ENCODE results near the gene MYB. TPM values are rescaled to one million over a fixed set of nuclear protein-coding genes. Genes with fewer than 3 reads are reported as not detected.

MYB gene
- total RNA-seq, 1 donor from 2014 or later, result 0.52 TPM

DNA sequence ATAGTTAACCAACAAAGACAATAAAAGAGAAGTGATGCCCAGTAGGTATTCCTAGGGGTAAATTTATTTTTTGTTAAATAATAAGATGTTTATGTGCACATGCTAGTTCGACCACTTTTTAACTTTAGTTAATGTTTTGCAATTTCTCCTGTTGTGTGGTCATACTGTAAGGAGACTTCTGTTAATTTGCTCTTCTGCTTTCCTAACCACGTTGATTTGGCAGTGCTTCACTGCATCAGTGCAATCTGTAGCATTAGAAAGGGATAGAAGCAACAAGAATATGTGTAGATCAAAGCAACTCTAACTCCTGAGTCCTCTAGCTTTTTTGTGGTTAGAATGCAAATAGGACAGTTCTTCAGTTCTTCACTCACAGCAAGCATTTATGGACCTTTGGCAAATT, 13.9 kb downstream of the MYB start:
- no peaks in the 10 kb centered on the region for H3K9me3 ChIP-seq (ENCODE audit: control insufficient read depth in 3 of 3, low read length in 3 of 3)
- peaks cover 0 to 2% (median 0%) of the 10 kb centered on the region in 3 donors for H3K4me1 ChIP-seq (ENCODE audit: control insufficient read depth in 3 of 3, insufficient read depth in 3 of 3, low read length in 3 of 3)
- H3K4me3 ChIP-seq (ENCODE audit: low read length in 3 of 3), result no peak overlapping the region
- no peak overlapping the region for H3K9ac ChIP-seq (ENCODE audit: low read depth in 1 of 3, low read length in 3 of 3)
- H3K36me3 ChIP-seq (ENCODE audit: control insufficient read depth in 3 of 3, insufficient read depth in 3 of 3, low read length in 3 of 3), result no peaks in the 10 kb centered on the region
- H3K27ac ChIP-seq (ENCODE audit: low read depth, low read length), result no peak overlapping the region
- no peaks in the 10 kb centered on the region for H3K27me3 ChIP-seq (ENCODE audit: control insufficient read depth in 3 of 3, insufficient read depth in 3 of 3, low read length in 3 of 3)

DNA sequence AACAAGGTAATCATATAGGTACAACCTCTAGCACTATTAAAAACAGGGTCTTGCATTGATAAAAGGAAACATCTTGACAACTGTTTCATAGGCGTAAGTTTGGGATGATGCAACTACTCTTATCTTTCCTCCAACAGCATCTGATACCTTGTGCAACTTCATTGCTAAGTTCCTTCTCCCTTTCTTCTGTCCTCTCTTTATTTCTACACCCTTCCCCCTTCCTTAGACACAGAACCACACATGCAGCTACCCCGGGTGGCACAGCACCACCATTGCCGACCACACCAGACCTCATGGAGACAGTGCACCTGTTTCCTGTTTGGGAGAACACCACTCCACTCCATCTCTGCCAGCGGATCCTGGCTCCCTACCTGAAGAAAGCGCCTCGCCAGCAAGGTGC, 14.4 kb downstream of the MYB start:
- Histone ChIP-seq H3K27ac (ENCODE audit: low read depth, low read length) (no peak overlapping the region), H3K4me3 (ENCODE audit: low read length in 3 of 3) (no peak overlapping the region), H3K36me3 (ENCODE audit: control insufficient read depth in 3 of 3, insufficient read depth in 3 of 3, low read length in 3 of 3) (no peaks in the 10 kb centered on the region), H3K27me3 (ENCODE audit: control insufficient read depth in 3 of 3, insufficient read depth in 3 of 3, low read length in 3 of 3) (no peaks in the 10 kb centered on the region), H3K9me3 (ENCODE audit: control insufficient read depth in 3 of 3, low read length in 3 of 3) (no peaks in the 10 kb centered on the region), H3K9ac (ENCODE audit: low read depth in 1 of 3, low read length in 3 of 3) (no peak overlapping the region), H3K4me1 (ENCODE audit: control insufficient read depth in 3 of 3, insufficient read depth in 3 of 3, low read length in 3 of 3) (no peaks in the 10 kb centered on the region)

DNA sequence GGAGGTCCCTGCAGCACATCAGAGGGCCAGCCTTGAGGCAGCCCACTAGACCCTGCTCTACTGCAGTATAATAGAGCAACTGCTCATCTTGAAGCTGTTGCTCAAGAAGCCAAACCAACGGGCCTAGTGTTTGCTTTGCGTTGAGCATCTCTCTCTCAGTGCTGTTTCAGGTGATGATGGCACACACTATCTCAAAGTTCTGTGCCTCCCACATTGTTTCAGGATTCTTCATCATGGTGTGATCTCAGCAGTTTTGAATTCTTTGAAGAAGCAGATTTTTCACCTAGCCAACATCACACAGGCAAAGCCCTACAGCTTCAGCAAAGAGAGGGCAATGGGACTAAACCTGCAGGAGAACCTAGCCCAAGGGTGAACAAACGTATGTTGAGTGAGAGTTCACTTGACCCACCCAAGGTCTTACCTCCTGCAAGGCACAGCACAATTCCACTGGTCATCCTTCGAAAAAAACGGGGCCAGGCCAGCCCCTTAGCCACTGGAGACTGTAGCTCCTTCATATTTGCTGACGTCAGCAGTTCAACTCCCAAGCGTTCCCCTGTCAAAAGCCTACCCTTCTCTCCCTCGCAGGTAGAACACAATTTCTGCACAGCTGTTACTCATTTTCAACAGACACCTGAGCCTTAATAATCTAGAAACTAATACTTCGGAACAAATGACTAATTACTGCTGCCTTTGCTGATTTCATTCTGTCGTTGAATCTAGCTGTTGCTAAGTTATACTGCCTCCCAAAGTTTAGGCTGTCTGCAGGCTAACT, 15.8 kb downstream of the MYB start:
- Histone ChIP-seq H3K27me3 (ENCODE audit: control insufficient read depth in 3 of 3, insufficient read depth in 3 of 3, low read length in 3 of 3) (no peaks in the 10 kb centered on the region), H3K9ac (ENCODE audit: low read depth in 1 of 3, low read length in 3 of 3) (no peak overlapping the region), H3K4me1 (ENCODE audit: control insufficient read depth in 3 of 3, insufficient read depth in 3 of 3, low read length in 3 of 3) (no peaks in the 10 kb centered on the region), H3K27ac (ENCODE audit: low read depth, low read length) (no peak overlapping the region), H3K9me3 (ENCODE audit: control insufficient read depth in 3 of 3, low read length in 3 of 3) (no peaks in the 10 kb centered on the region), H3K36me3 (ENCODE audit: control insufficient read depth in 3 of 3, insufficient read depth in 3 of 3, low read length in 3 of 3) (no peaks in the 10 kb centered on the region), H3K4me3 (ENCODE audit: low read length in 3 of 3) (no peak overlapping the region)

DNA sequence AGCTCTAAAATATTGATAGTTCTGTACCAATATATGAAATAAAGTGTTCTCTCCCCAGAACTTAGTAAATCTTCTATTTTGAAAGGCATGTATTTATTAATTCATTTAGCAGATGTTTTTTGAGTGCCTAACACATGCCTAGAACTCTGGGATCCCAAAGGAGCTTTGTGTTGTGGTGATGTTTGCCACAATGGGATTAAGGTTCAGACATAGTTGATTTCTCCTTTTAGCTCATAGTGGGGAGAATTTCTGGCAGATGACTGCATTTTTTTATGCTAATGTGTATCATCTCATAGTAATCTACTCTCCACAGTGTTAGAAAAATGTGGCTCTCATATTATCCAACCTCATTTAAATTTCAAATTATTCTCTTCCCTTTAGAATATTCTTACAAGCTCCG, 21.7 kb downstream of the MYB start:
- no peaks in the 10 kb centered on the region for H3K4me1 ChIP-seq (ENCODE audit: control insufficient read depth in 3 of 3, insufficient read depth in 3 of 3, low read length in 3 of 3)
- H3K27ac ChIP-seq (ENCODE audit: low read depth, low read length), result no peak overlapping the region
- no peaks in the 10 kb centered on the region for H3K9me3 ChIP-seq (ENCODE audit: control insufficient read depth in 3 of 3, low read length in 3 of 3)
- H3K9ac ChIP-seq (ENCODE audit: low read depth in 1 of 3, low read length in 3 of 3), result no peak overlapping the region
- no peak overlapping the region for H3K4me3 ChIP-seq (ENCODE audit: low read length in 3 of 3)
- H3K36me3 ChIP-seq (ENCODE audit: control insufficient read depth in 3 of 3, insufficient read depth in 3 of 3, low read length in 3 of 3), result no peaks in the 10 kb centered on the region
- no peaks in the 10 kb centered on the region for H3K27me3 ChIP-seq (ENCODE audit: control insufficient read depth in 3 of 3, insufficient read depth in 3 of 3, low read length in 3 of 3)

DNA sequence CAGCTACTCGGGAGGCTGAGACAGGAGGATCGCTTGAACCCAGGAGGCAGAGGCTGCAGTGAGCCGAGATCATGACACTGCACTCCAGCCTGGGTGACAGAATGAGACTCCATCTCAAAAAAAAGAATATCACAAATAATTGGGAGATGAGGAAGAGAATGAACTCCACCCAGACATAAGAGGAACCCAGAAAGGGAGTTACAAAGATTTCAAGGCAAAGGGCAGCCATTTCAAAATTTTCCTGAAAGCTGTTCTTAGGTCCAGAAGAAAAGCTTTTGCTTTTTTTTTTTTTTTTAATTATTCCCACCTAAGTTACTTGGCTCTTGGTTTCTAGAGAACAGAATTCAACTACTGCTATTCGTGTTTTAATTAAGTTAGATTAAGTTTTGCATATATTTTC, 23.8 kb downstream of the MYB start:
- no peaks in the 10 kb centered on the region for H3K9me3 ChIP-seq (ENCODE audit: control insufficient read depth in 3 of 3, low read length in 3 of 3)
- H3K4me3 ChIP-seq (ENCODE audit: low read length in 3 of 3), result no peak overlapping the region
- H3K9ac ChIP-seq (ENCODE audit: low read depth in 1 of 3, low read length in 3 of 3), result no peak overlapping the region
- H3K36me3 ChIP-seq (ENCODE audit: control insufficient read depth in 3 of 3, insufficient read depth in 3 of 3, low read length in 3 of 3), result no peaks in the 10 kb centered on the region
- no peaks in the 10 kb centered on the region for H3K27me3 ChIP-seq (ENCODE audit: control insufficient read depth in 3 of 3, insufficient read depth in 3 of 3, low read length in 3 of 3)
- H3K27ac ChIP-seq (ENCODE audit: low read depth, low read length), result no peak overlapping the region
- no peaks in the 10 kb centered on the region for H3K4me1 ChIP-seq (ENCODE audit: control insufficient read depth in 3 of 3, insufficient read depth in 3 of 3, low read length in 3 of 3)

DNA sequence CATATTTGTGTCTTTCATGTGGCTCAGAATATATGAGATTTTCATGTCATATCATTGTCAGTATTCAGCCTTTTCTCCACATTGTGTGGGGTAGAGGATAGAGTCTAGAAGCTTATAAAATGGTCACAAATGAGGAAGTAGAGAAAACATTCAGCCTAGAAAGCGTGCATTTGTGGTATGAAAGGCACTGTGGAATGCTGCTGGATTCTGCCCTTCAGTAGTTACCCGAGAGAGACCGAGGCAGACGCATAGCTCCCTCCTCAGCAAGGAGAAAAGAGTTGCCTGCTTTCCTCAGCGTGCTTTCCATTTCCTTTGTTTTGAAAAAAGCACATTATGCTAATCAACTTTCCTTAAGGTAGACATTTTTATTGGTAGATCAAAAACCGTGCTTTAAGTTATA, 28.7 kb downstream of the MYB start:
- Histone ChIP-seq H3K36me3 (ENCODE audit: control insufficient read depth in 3 of 3, insufficient read depth in 3 of 3, low read length in 3 of 3) (no peaks in the 10 kb centered on the region), H3K9ac (ENCODE audit: low read depth in 1 of 3, low read length in 3 of 3) (no peak overlapping the region), H3K27ac (ENCODE audit: low read depth, low read length) (no peak overlapping the region), H3K27me3 (ENCODE audit: control insufficient read depth in 3 of 3, insufficient read depth in 3 of 3, low read length in 3 of 3) (no peaks in the 10 kb centered on the region), H3K9me3 (ENCODE audit: control insufficient read depth in 3 of 3, low read length in 3 of 3) (no peaks in the 10 kb centered on the region), H3K4me3 (ENCODE audit: low read length in 3 of 3) (no peak overlapping the region), H3K4me1 (ENCODE audit: control insufficient read depth in 3 of 3, insufficient read depth in 3 of 3, low read length in 3 of 3) (no peaks in the 10 kb centered on the region)

DNA sequence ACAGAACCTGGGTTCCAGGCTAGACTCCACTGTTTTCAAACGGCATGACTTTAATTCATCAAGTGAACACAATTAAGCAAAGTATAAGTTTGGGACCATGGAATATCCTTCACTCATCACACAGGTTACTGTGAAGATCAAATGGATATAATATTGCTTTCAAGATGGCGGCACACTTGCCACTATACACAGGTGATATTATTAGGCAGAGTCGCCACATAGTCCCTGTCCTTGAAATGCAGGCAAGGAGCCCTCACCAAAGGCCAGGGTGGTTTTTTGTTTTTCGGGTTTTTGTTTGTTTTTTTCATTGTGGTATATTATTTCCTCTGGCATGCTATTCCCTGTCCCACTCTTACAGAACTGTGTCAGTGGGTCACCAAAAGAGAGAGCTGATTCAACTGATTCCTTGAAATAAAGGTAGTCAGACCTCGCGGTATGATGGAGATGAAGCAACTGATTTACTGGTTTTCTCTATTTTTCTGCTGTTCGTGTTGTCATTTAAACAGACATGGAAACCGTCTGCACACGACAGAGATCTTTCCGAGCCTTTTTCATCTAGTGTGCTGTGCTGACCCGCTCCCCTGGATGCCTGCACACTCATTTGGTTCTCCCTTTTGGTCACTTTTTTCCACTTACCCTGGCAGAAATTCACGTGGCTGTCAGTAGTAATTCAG, 29.7 kb downstream of the MYB start:
- Histone ChIP-seq H3K4me3 (ENCODE audit: low read length in 3 of 3) (no peak overlapping the region), H3K4me1 (ENCODE audit: control insufficient read depth in 3 of 3, insufficient read depth in 3 of 3, low read length in 3 of 3) (no peaks in the 10 kb centered on the region), H3K9me3 (ENCODE audit: control insufficient read depth in 3 of 3, low read length in 3 of 3) (no peaks in the 10 kb centered on the region), H3K36me3 (ENCODE audit: control insufficient read depth in 3 of 3, insufficient read depth in 3 of 3, low read length in 3 of 3) (no peaks in the 10 kb centered on the region), H3K27me3 (ENCODE audit: control insufficient read depth in 3 of 3, insufficient read depth in 3 of 3, low read length in 3 of 3) (no peaks in the 10 kb centered on the region), H3K27ac (ENCODE audit: low read depth, low read length) (no peak overlapping the region), H3K9ac (ENCODE audit: low read depth in 1 of 3, low read length in 3 of 3) (no peak overlapping the region)

DNA sequence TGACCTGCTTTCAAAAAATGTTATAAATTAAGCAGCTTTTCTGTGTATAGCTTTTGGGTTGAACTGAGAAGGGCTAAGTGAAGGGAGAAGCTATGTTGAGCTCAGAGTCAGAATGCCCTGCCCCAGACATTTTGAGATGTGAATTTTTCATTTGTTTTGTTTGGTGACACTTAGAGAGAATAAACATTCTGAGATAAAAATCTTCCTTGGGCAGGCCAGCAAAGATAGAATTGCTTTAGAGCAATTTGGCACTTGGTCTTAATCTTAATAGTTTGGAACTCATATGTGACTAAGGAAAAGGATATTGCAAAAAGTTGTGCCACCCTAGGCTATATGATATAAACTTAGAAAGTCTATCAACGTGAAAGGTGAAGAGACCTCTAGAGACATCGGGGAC, 30.2 kb downstream of the MYB start:
- H3K9me3 ChIP-seq (ENCODE audit: control insufficient read depth in 3 of 3, low read length in 3 of 3), result no peaks in the 10 kb centered on the region
- H3K27me3 ChIP-seq (ENCODE audit: control insufficient read depth in 3 of 3, insufficient read depth in 3 of 3, low read length in 3 of 3), result no peaks in the 10 kb centered on the region
- H3K4me3 ChIP-seq (ENCODE audit: low read length in 3 of 3), result no peak overlapping the region
- no peaks in the 10 kb centered on the region for H3K4me1 ChIP-seq (ENCODE audit: control insufficient read depth in 3 of 3, insufficient read depth in 3 of 3, low read length in 3 of 3)
- H3K27ac ChIP-seq (ENCODE audit: low read depth, low read length), result no peak overlapping the region
- H3K36me3 ChIP-seq (ENCODE audit: control insufficient read depth in 3 of 3, insufficient read depth in 3 of 3, low read length in 3 of 3), result no peaks in the 10 kb centered on the region
- H3K9ac ChIP-seq (ENCODE audit: low read depth in 1 of 3, low read length in 3 of 3), result no peak overlapping the region

DNA sequence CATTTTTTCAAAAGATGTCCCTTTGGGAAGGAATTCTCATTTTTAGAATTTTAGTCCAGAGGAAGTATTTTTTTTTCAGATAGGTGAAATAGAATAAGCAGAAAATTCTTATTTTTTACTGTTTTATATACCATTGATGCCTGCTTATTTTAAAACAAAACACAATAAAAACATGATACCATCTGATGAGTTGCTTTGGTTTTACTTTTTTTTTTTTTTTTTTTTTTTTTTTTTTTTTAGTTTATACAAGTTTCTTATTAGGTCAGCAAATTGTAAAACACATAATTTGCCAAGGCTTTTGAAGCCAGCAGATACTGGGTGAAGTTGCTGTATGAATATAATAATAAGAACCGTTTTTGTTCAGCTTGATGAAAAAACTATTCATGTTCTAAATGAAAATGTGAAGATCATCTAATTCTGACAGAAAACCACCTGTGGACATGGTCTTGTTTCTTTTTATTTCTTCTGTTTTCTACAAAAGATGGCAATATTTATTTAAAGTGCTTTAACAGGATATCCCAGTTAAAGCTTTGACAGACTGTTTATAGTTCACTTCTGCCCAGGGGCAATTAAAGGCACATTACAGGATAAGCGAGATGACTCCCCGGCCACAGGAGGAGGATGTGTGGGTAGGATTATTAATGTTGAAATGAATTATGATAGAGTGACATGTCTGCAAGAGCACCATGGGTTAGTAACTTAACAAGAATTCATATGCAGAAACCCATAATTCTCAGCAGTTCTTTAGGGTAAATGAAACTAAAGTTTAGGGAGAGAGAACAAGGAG, 31.1 kb downstream of the MYB start:
- Histone ChIP-seq H3K4me3 (ENCODE audit: low read length in 3 of 3) (no peak overlapping the region), H3K27me3 (ENCODE audit: control insufficient read depth in 3 of 3, insufficient read depth in 3 of 3, low read length in 3 of 3) (no peaks in the 10 kb centered on the region), H3K9me3 (ENCODE audit: control insufficient read depth in 3 of 3, low read length in 3 of 3) (no peaks in the 10 kb centered on the region), H3K27ac (ENCODE audit: low read depth, low read length) (no peak overlapping the region), H3K9ac (ENCODE audit: low read depth in 1 of 3, low read length in 3 of 3) (no peak overlapping the region), H3K4me1 (ENCODE audit: control insufficient read depth in 3 of 3, insufficient read depth in 3 of 3, low read length in 3 of 3) (no peaks in the 10 kb centered on the region), H3K36me3 (ENCODE audit: control insufficient read depth in 3 of 3, insufficient read depth in 3 of 3, low read length in 3 of 3) (no peaks in the 10 kb centered on the region)

DNA sequence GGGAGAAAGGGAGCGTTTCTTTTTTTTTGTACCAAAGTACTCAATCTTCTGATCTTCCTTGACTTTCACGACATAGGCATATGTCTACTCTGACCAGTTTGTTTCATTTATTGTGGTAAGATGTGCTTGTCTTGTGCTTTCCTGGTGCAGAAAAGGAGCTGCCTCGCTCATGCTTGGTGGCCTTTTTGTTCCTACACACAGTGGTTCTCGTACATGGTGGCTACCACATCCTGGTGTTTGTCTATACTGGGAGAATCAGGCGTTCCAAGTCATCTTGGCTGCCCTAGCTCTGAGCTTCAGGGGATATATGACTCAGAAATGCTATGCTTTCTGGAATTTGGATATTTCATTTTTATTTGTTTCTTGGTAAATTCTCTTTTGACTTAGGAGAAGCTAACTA, 31.8 kb downstream of the MYB start:
- no peaks in the 10 kb centered on the region for H3K27me3 ChIP-seq (ENCODE audit: control insufficient read depth in 3 of 3, insufficient read depth in 3 of 3, low read length in 3 of 3)

More for the DNA sequence above, 31.8 kb downstream of the MYB start:
- no peaks in the 10 kb centered on the region for H3K9me3 ChIP-seq (ENCODE audit: control insufficient read depth in 3 of 3, low read length in 3 of 3)
- H3K9ac ChIP-seq (ENCODE audit: low read depth in 1 of 3, low read length in 3 of 3), result no peak overlapping the region
- H3K4me3 ChIP-seq (ENCODE audit: low read length in 3 of 3), result no peak overlapping the region
- H3K36me3 ChIP-seq (ENCODE audit: control insufficient read depth in 3 of 3, insufficient read depth in 3 of 3, low read length in 3 of 3), result no peaks in the 10 kb centered on the region
- H3K27ac ChIP-seq (ENCODE audit: low read depth, low read length), result no peak overlapping the region
- H3K4me1 ChIP-seq (ENCODE audit: control insufficient read depth in 3 of 3, insufficient read depth in 3 of 3, low read length in 3 of 3), result no peaks in the 10 kb centered on the region

Data from skeletal muscle tissue (tissue), 4 donors.